Measurements from ENCODE around the gene FAT1.
"Not testable (repeated sequence)": the region's sequence is repeated elsewhere in the genome, so short reads cannot be mapped to it uniquely, and the experiment has no call there.

The FAT1 gene

DNA sequence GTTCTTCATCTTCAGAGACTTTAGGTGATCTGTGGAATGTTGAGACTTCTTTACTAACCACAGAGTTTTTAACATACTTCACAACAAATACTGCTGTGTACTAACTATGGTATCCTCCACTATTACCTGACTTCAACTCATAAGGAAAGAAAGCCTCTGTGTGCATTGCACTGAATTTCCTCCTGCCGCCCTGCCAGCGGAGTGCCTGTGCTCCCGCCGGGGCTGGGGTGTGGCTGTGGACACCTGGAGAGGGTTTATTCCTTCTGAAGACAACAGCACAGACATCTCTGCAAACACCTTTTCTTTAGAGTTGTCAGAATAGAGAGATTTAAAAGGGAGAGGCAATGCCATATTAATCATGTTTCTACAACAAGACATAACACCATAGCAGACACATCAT is 63.3 kb downstream of the FAT1 start:
- H3K36me3 ChIP-seq (ENCODE audit: control insufficient read depth in 1 of 2, insufficient read depth in 2 of 2, low read length in 2 of 2) = peaks cover 21% of the 10 kb centered on the region in 2 experiments
- no peak overlapping the region for H2BK120ac ChIP-seq (ENCODE audit: insufficient read depth, low read length, poor library complexity)
- no peak overlapping the region for H4K91ac ChIP-seq (ENCODE audit: low read depth, low read length)
- no peak overlapping the region for H3K27ac ChIP-seq (ENCODE audit: low read depth, low read length)
- H3K79me1 ChIP-seq (ENCODE audit: low read length) = no peaks in the 10 kb centered on the region
- no peak overlapping the region for H3K4ac ChIP-seq (ENCODE audit: low read depth, low read length)
- H2BK12ac ChIP-seq (ENCODE audit: low read length) = no peak overlapping the region
- no peak overlapping the region for H2AFZ ChIP-seq (ENCODE audit: insufficient read depth, low read length, poor library complexity)
- H3K9ac ChIP-seq (ENCODE audit: low read length) = no peak overlapping the region
- DNase-seq = no peak
- H3K14ac ChIP-seq (ENCODE audit: low read length) = no peak overlapping the region
- H2AK5ac ChIP-seq (ENCODE audit: low read length) = no peak overlapping the region
- H2BK5ac ChIP-seq (ENCODE audit: low read depth, low read length, poor library complexity) = no peak overlapping the region
- H4K8ac ChIP-seq (ENCODE audit: low read depth, low read length) = no peak overlapping the region
- H3K23ac ChIP-seq (ENCODE audit: low read length) = no peak overlapping the region
- no peak overlapping the region for H3K4me2 ChIP-seq (ENCODE audit: low read length)
- no peaks in the 10 kb centered on the region for H3K4me1 ChIP-seq (ENCODE audit: control insufficient read depth in 1 of 2, insufficient read depth in 2 of 2, low read length in 2 of 2)
- no peak overlapping the region for H3K4me3 ChIP-seq (ENCODE audit: low read depth, low read length)
- H3K9me3 ChIP-seq (ENCODE audit: insufficient read depth, low read depth, low read length) = no peaks in the 10 kb centered on the region
- H3K79me2 ChIP-seq (ENCODE audit: control insufficient read depth, insufficient read depth, low read length, poor library complexity) = no peaks in the 10 kb centered on the region
- no peaks in the 10 kb centered on the region for H3K27me3 ChIP-seq (ENCODE audit: insufficient read depth, low read length)
- H3K18ac ChIP-seq (ENCODE audit: low read length) = no peak overlapping the region
- WGBS (ENCODE audit: extremely low coverage, insufficient coverage, insufficient read length) = no CpG with 5 or more reads among the region's 4 CpGs
- H4K12ac ChIP-seq (ENCODE audit: low read depth, low read length) = no peak overlapping the region

DNA sequence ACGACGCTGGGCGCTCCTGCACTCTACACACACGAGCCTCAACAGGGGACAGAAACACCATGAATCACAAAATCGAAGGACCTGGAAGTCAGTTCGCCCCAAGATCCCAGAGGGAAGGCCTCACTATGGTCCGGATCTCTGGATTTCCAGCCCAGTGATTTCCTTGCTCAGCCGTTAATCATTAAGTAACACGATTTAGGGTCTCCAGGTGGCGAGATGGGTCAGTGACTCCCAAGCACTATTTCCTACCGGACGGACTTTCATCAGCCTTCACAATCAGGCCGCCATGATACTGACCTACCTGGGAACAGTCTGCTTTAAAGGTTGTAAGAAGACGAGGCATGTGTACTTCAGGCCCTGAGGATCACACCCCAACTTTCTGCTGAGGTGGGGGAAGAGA is 63.7 kb downstream of the FAT1 start:
- no CpG with 5 or more reads among the region's 14 CpGs for WGBS (ENCODE audit: extremely low coverage, insufficient coverage, insufficient read length)
- H3K4me2 ChIP-seq (ENCODE audit: low read length) = no peak overlapping the region

DNA sequence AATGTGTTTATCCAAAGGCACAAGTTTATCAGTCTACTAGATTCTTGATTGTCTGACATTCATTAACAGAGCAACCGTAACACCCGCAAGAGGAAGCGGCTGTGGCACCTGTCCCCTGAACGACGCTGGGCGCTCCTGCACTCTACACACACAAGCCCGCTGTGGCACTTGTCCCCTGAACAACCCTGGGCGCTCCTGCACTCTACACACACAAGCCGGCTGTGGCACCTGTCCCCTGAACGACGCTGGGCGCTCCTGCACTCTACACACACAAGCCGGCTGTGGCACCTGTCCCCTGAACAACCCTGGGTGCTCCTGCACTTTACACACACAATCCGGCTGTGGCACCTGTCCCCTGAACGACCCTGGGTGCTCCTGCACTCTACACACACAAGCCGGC is 64.2 kb downstream of the FAT1 start:
- H2AK5ac ChIP-seq (ENCODE audit: low read length); H3K79me1 ChIP-seq (ENCODE audit: low read length); H2AFZ ChIP-seq (ENCODE audit: insufficient read depth, low read length, poor library complexity); H3K27ac ChIP-seq (ENCODE audit: low read depth, low read length); H3K9me3 ChIP-seq (ENCODE audit: insufficient read depth, low read depth, low read length); H3K79me2 ChIP-seq (ENCODE audit: control insufficient read depth, insufficient read depth, low read length, poor library complexity); H4K12ac ChIP-seq (ENCODE audit: low read depth, low read length); DNase-seq; H2BK12ac ChIP-seq (ENCODE audit: low read length); H2BK120ac ChIP-seq (ENCODE audit: insufficient read depth, low read length, poor library complexity); H3K27me3 ChIP-seq (ENCODE audit: insufficient read depth, low read length); H4K91ac ChIP-seq (ENCODE audit: low read depth, low read length); H4K8ac ChIP-seq (ENCODE audit: low read depth, low read length); H3K4me3 ChIP-seq (ENCODE audit: low read depth, low read length); H3K23ac ChIP-seq (ENCODE audit: low read length); H3K18ac ChIP-seq (ENCODE audit: low read length); H3K9ac ChIP-seq (ENCODE audit: low read length); H3K4ac ChIP-seq (ENCODE audit: low read depth, low read length); H3K4me1 ChIP-seq (ENCODE audit: control insufficient read depth in 1 of 2, insufficient read depth in 2 of 2, low read length in 2 of 2); H2BK5ac ChIP-seq (ENCODE audit: low read depth, low read length, poor library complexity); H3K4me2 ChIP-seq (ENCODE audit: low read length); H3K14ac ChIP-seq (ENCODE audit: low read length): not testable (repeated sequence)
- whole genome bisulfite sequencing (ENCODE audit: extremely low coverage, insufficient coverage, insufficient read length) = no CpG with 5 or more reads among the region's 16 CpGs
- H3K36me3 ChIP-seq (ENCODE audit: control insufficient read depth in 1 of 2, insufficient read depth in 2 of 2, low read length in 2 of 2) = peaks cover 21% of the 10 kb centered on the region in 2 experiments

More for the DNA sequence above, 63.7 kb downstream of the FAT1 start:
- Histone ChIP-seq H3K18ac (ENCODE audit: low read length) (no peak overlapping the region), H2BK5ac (ENCODE audit: low read depth, low read length, poor library complexity) (no peak overlapping the region), H2AK5ac (ENCODE audit: low read length) (no peak overlapping the region), H3K9me3 (ENCODE audit: insufficient read depth, low read depth, low read length) (no peaks in the 10 kb centered on the region), H3K4me1 (ENCODE audit: control insufficient read depth in 1 of 2, insufficient read depth in 2 of 2, low read length in 2 of 2) (no peaks in the 10 kb centered on the region), H4K91ac (ENCODE audit: low read depth, low read length) (no peak overlapping the region), H3K27ac (ENCODE audit: low read depth, low read length) (no peak overlapping the region), H4K12ac (ENCODE audit: low read depth, low read length) (no peak overlapping the region), H3K27me3 (ENCODE audit: insufficient read depth, low read length) (no peaks in the 10 kb centered on the region), H4K8ac (ENCODE audit: low read depth, low read length) (no peak overlapping the region), H2AFZ (ENCODE audit: insufficient read depth, low read length, poor library complexity) (no peak overlapping the region), H3K4me3 (ENCODE audit: low read depth, low read length) (no peak overlapping the region), H3K23ac (ENCODE audit: low read length) (no peak overlapping the region), H2BK12ac (ENCODE audit: low read length) (no peak overlapping the region), H2BK120ac (ENCODE audit: insufficient read depth, low read length, poor library complexity) (no peak overlapping the region), H3K79me2 (ENCODE audit: control insufficient read depth, insufficient read depth, low read length, poor library complexity) (no peaks in the 10 kb centered on the region), H3K36me3 (ENCODE audit: control insufficient read depth in 1 of 2, insufficient read depth in 2 of 2, low read length in 2 of 2) (peaks cover 21% of the 10 kb centered on the region in 2 experiments), H3K9ac (ENCODE audit: low read length) (no peak overlapping the region), H3K14ac (ENCODE audit: low read length) (no peak overlapping the region), H3K4ac (ENCODE audit: low read depth, low read length) (no peak overlapping the region), H3K79me1 (ENCODE audit: low read length) (no peaks in the 10 kb centered on the region)
- no peak for DNase-seq

DNA sequence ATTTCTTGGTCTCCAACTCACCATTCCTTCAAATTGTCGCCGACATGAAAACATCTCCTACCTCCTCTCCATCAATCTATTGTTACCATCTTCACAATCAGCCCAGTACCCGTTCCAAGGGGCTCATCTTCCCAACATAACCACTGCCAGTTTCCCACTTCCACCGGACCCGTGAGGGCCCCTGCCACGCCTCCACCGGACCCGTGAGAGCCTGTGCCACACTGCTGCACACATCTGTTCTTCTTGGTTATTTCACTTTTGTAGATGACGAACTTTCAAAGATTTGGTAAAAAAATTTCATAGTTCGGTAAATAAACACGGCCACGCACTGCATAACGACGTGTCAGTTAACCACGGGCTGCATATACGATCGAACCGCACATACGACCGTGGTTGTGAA is 65.0 kb downstream of the FAT1 start:
- Histone ChIP-seq H3K4me1 (ENCODE audit: control insufficient read depth in 1 of 2, insufficient read depth in 2 of 2, low read length in 2 of 2) (no peaks in the 10 kb centered on the region), H3K4ac (ENCODE audit: low read depth, low read length) (no peak overlapping the region), H3K9ac (ENCODE audit: low read length) (no peak overlapping the region), H3K23ac (ENCODE audit: low read length) (no peak overlapping the region), H2AFZ (ENCODE audit: insufficient read depth, low read length, poor library complexity) (no peak overlapping the region), H3K36me3 (ENCODE audit: control insufficient read depth in 1 of 2, insufficient read depth in 2 of 2, low read length in 2 of 2) (peaks cover 21% of the 10 kb centered on the region in 2 experiments), H4K12ac (ENCODE audit: low read depth, low read length) (no peak overlapping the region), H2BK12ac (ENCODE audit: low read length) (no peak overlapping the region), H3K79me1 (ENCODE audit: low read length) (no peaks in the 10 kb centered on the region), H2AK5ac (ENCODE audit: low read length) (no peak overlapping the region), H3K4me3 (ENCODE audit: low read depth, low read length) (no peak overlapping the region), H3K4me2 (ENCODE audit: low read length) (no peak overlapping the region), H3K27ac (ENCODE audit: low read depth, low read length) (no peak overlapping the region), H2BK120ac (ENCODE audit: insufficient read depth, low read length, poor library complexity) (no peak overlapping the region), H4K91ac (ENCODE audit: low read depth, low read length) (no peak overlapping the region), H2BK5ac (ENCODE audit: low read depth, low read length, poor library complexity) (no peak overlapping the region), H3K79me2 (ENCODE audit: control insufficient read depth, insufficient read depth, low read length, poor library complexity) (no peaks in the 10 kb centered on the region), H3K18ac (ENCODE audit: low read length) (no peak overlapping the region), H4K8ac (ENCODE audit: low read depth, low read length) (no peak overlapping the region), H3K14ac (ENCODE audit: low read length) (no peak overlapping the region), H3K9me3 (ENCODE audit: insufficient read depth, low read depth, low read length) (no peaks in the 10 kb centered on the region), H3K27me3 (ENCODE audit: insufficient read depth, low read length) (no peaks in the 10 kb centered on the region)
- WGBS (ENCODE audit: extremely low coverage, insufficient coverage, insufficient read length) = no CpG with 5 or more reads among the region's 20 CpGs
- no peak for DNase-seq
